GM23248 (cell line): ENCODE data around the gene MICB. TPM values are rescaled to one million over a fixed set of nuclear protein-coding genes. Genes with fewer than 3 reads are reported as not detected.
"Not testable (repeated sequence)": the region's sequence is repeated elsewhere in the genome, so short reads cannot be mapped to it uniquely, and the experiment has no call there.

Experiments used
- DNase-seq: peaks from one replicate; pipeline ENCODE4 v3.0.0-alpha.2; 2015
- H2AFZ ChIP-seq: fragments of 200-600 bp; sonication (generic); 2 replicates; pipeline ENCODE4 v1.6.1; 2016; ENCODE audit warnings: antibody characterized with exemption
- H3F3A ChIP-seq: fragments of 200-600 bp; sonication (generic); 2 replicates; pipeline ENCODE4 v1.6.1; 2016; ENCODE audit warnings: mild to moderate bottlenecking, antibody characterized with exemption, mixed run types; ENCODE audit not compliant: insufficient read depth
- H3K27ac ChIP-seq: fragments of 200-600 bp; sonication (generic); 2 replicates; pipeline ENCODE4 v1.5.1; 2016; ENCODE audit warnings: mild to moderate bottlenecking
- H3K27me3 ChIP-seq: fragments of 200-600 bp; sonication (generic); replicated peaks from 2 replicates; pipeline ENCODE4 v1.6.1; 2016; ENCODE audit warnings: mild to moderate bottlenecking; ENCODE audit not compliant: insufficient read depth
- H3K36me3 ChIP-seq: fragments of 200-600 bp; sonication (generic); 2 replicates; pipeline ENCODE4 v1.6.1; 2016; ENCODE audit warnings: low read depth, mild to moderate bottlenecking
- H3K4me1 ChIP-seq: fragments of 200-600 bp; sonication (generic); 2 replicates; pipeline ENCODE4 v1.6.1; 2016; ENCODE audit warnings: mild to moderate bottlenecking; ENCODE audit not compliant: insufficient read depth
- H3K4me2 ChIP-seq: fragments of 200-600 bp; sonication (generic); one replicate; pipeline ENCODE4 v1.6.1; 2016; ENCODE audit warnings: mild to moderate bottlenecking; ENCODE audit not compliant: unreplicated experiment
- H3K4me3 ChIP-seq: fragments of 200-600 bp; sonication (generic); 2 replicates; pipeline ENCODE4 v1.5.1; 2016; ENCODE audit warnings: mild to moderate bottlenecking
- H3K79me2 ChIP-seq: fragments of 200-600 bp; sonication (generic); 2 replicates; pipeline ENCODE4 v1.6.1; 2016; ENCODE audit warnings: mild to moderate bottlenecking; ENCODE audit not compliant: insufficient read depth
- H3K9ac ChIP-seq: fragments of 200-600 bp; sonication (generic); 2 replicates; pipeline ENCODE4 v1.6.1; 2016; ENCODE audit warnings: mild to moderate bottlenecking
- H3K9me2 ChIP-seq: fragments of 200-600 bp; sonication (generic); 2 replicates; pipeline ENCODE4 v1.6.1; 2016; ENCODE audit warnings: mixed run types, mild to moderate bottlenecking, moderate library complexity; ENCODE audit not compliant: insufficient read depth
- H3K9me3 ChIP-seq: fragments of 200-600 bp; sonication (generic); one replicate; pipeline ENCODE4 v1.6.1; 2017; ENCODE audit warnings: low read depth
- H4K20me1 ChIP-seq: fragments of 200-600 bp; sonication (generic); 2 replicates; pipeline ENCODE4 v1.6.0; 2016; ENCODE audit not compliant: insufficient read depth
- EZH2 ChIP-seq: fragments of 200-600 bp; sonication (generic); IDR thresholded peaks from 2 replicates; pipeline ENCODE4 v1.6.1; 2018; ENCODE audit warnings: antibody characterized with exemption, mild to moderate bottlenecking; ENCODE audit not compliant: insufficient read depth, poor library complexity, severe bottlenecking
- EZH2phosphoT487 ChIP-seq: fragments of 200-600 bp; sonication (generic); IDR thresholded peaks from 2 replicates; pipeline ENCODE4 v1.6.1; 2018; ENCODE audit warnings: antibody characterized with exemption, moderate library complexity, mild to moderate bottlenecking, low read depth; ENCODE audit not compliant: insufficient read depth
- WGBS, 2 experiments: methylation state at CpG; one replicate each; pipeline ENCODE4 v1.1.6; 2015 to 2017; ENCODE audit warnings: low lambda C conversion rate in 2 of 2, low coverage in 1 of 2; ENCODE audit errors: missing lambda C conversion rate in 2 of 2; 5-methylcytosine and 5-hydroxymethylcytosine counted together
- in situ Hi-C: fragments of 300-500 bp; cut with MboI; formaldehyde crosslinking; loops from 2 replicates; pipeline ENCODE4 v1.15.0; 2020
- polyA plus RNA-seq: library from polyadenylated mRNA; unstranded; fragments of >200 nt; fragmentation: Nextera tagmentation; extraction: Ambion mirVana; gene quantifications from 2 replicates; pipeline ENCODE4 v1.2.1, GENCODE V29; 2016
- total RNA-seq: library from RNA; depleted of rRNA; stranded (reverse); fragments of >200 nt; shearing (Covaris generic); gene quantifications from 2 replicates; pipeline ENCODE4 v1.2.3, GENCODE V29; 2014

The MICB gene
- total and polyA plus RNA-seq, 2 experiments from 2014 or later, result 4.1 to 4.2 TPM

DNA sequence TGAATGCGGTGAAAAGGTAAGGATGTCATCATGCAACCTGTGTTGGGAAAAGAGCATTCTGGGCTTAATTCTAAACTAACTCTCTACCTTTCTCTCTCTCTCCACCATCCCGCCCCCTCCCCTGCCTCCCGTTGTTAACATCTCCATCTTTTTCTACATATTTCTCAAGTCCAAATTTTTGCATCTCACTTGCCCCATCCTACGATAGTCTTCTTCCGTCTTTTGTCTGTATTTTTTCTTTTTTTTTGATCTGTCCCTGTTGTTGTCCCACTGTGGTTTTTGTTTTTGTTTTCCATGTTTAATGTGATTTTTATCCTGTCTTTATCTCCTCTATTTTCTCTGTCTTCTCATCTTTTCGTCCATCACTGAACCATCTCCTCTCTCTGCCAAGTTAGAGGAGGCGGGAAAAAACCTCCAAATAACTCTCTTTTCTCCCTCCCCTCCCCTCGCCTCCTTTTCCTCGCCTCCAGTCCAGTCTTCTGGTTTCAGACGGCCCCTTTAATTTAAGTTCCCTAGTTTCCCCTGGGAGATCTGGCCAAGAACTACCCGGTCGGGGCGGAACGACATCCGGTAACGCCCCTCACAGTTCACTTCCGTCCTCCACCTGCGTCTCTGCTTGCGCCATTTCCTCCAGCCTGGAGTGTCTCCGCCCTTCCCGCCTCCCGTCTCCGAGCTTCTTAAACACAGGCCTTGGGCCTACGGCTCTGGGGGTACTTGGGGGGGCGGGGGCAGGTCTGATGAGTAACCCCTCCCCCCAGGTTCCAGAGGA, 49.2 kb downstream of the MICB start, which contains the start of gene NFKBIL1:
Gene NFKBIL1 (plus strand): TSS at position 651 of the 769 bp plus-strand sequence. CDS start 87 bp downstream, at position 738.
- Histone ChIP-seq H3K9me3 (no peaks in the 10 kb centered on the region), H4K20me1 (no peaks in the 10 kb centered on the region), H2AFZ (peak within 1 kb of the TSS; percentile 88), H3F3A (peaks cover 4% of the 10 kb centered on the region; the same call in 1 of the 2 replicates), H3K4me2 (peak within 1 kb of the TSS; percentile 91), H3K79me2 (peaks cover 58% of the 10 kb centered on the region), H3K9ac (peak within 1 kb of the TSS; percentile 95), H3K27me3 (no peaks in the 10 kb centered on the region), H3K4me1 (peaks cover 10% of the 10 kb centered on the region; the same call in 1 of the 2 replicates), H3K36me3 (peaks cover 6% of the 10 kb centered on the region; the same call in 1 of the 2 replicates), H3K27ac (peak within 1 kb of the TSS; percentile 75), H3K9me2 (no peaks in the 10 kb centered on the region), H3K4me3 (peak within 1 kb of the TSS; percentile 88)
- TF ChIP-seq EZH2 (no peak), EZH2phosphoT487 (no peak)
- DNase-seq, result peak; percentile 99
- in situ Hi-C loops, result no loop called here
- WGBS, 2 experiments, result 1 to 2% methylated on average over 25 of the region's 25 CpGs

DNA sequence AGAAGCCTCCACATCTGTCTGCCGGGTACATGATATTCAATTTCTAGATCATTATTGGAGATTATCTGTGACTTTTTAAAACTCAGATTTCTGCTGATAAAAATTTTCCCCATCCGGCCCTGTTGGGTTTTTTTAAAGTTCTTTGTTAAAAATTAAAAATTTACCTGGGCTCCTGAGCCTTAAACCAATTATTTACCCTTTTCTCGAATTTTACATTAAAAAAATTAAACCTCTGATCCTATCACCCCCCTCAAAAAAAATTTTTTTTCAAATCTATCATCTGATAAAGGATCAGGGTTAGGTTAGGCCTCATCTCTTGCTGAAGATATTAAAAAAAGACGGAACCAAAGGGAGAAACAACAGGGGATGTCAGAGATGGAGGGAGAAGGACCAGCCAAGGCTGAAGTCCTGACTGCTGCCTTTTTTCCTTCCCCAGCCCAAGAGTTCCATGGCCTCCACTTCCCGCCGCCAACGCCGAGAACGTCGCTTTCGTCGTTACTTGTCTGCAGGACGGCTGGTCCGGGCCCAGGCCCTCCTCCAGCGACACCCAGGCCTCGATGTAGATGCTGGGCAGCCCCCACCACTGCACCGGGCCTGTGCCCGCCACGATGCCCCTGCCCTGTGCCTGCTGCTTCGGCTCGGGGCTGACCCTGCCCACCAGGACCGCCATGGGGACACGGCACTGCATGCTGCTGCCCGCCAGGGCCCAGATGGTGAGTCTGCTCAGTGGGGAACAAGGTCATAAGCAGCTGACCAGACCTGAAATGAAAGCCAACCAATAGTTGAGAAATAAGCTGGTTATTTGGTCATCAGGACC, 50.0 kb downstream of the MICB start:
- peak overlapping the region; percentile 75 for H3K27ac ChIP-seq
- H3K27me3 ChIP-seq, result no peaks in the 10 kb centered on the region
- no peaks in the 10 kb centered on the region for H3K9me2 ChIP-seq
- peaks cover 10% of the 10 kb centered on the region; the same call in 1 of the 2 replicates for H3K4me1 ChIP-seq
- in situ Hi-C loops, result no loop called here
- no peaks in the 10 kb centered on the region for H4K20me1 ChIP-seq
- peak overlapping the region; percentile 95 for H3K9ac ChIP-seq
- WGBS, 2 experiments, result 83 to 84% methylated on average over 23 to 24 of the region's 24 CpGs
- no peaks in the 10 kb centered on the region for H3K9me3 ChIP-seq
- peak overlapping the region; percentile 88 for H2AFZ ChIP-seq
- H3K4me3 ChIP-seq, result peak overlapping the region; percentile 88
- peak overlapping the region; percentile 91 for H3K4me2 ChIP-seq
- TF ChIP-seq EZH2, result no peak
- TF ChIP-seq EZH2phosphoT487, result no peak
- H3K36me3 ChIP-seq, result peaks cover 9% of the 10 kb centered on the region; the same call in 1 of the 2 replicates
- H3K79me2 ChIP-seq, result peaks cover 58% of the 10 kb centered on the region
- H3F3A ChIP-seq, result peaks cover 4% of the 10 kb centered on the region; the same call in 1 of the 2 replicates
- no peak for DNase-seq

DNA sequence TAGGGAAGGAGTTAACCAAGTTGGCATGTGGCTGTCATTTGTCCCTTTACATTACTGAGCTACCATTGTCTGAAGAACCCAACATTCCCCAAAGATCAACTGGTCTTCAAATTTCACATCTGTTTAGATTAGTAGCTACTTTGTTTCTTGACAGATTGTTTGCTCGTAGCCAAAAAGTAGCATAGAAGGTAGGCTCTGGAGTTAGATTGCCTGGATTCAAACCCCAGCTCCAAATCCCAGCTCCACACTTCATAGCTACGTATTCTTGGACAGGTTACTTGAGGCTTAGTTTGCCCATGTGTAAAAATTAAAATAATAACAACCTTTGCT, 50.6 kb downstream of the MICB start:
- peak overlapping the region; percentile 88 for H3K4me3 ChIP-seq

DNA sequence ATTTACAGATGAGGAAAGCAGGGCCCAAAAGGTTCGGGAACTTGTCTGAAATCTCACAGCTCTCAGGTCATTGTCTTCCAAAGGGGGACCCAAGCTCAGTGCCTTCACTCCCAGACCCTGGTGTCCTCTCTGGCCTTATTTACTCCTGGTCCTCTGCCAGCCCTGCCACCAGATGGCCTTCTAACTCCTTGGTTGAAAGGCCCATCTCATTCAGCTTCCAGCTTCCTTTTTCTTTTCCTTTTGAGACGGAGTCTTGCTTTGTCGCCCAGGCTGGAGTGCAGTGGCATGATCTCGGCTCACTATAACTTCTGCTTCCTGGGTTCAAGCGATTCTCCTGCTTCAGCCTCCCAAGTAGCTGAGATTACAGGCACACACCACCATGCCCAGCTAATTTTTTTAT, 53.4 kb downstream of the MICB start:
- Histone ChIP-seq H3K4me1 (peaks cover 10% of the 10 kb centered on the region; the same call in 1 of the 2 replicates), H3K79me2 (peaks cover 71% of the 10 kb centered on the region), H3K36me3 (peaks cover 28% of the 10 kb centered on the region)
- H3K27me3 ChIP-seq, H3K4me3 ChIP-seq, H2AFZ ChIP-seq, H3K9ac ChIP-seq, H3K9me3 ChIP-seq, in situ Hi-C loops, H3K9me2 ChIP-seq, H4K20me1 ChIP-seq, H3F3A ChIP-seq, H3K27ac ChIP-seq, H3K4me2 ChIP-seq: not testable (repeated sequence)
- DNase-seq, result peak; percentile 60
- WGBS, 2 experiments, result 70 to 73% methylated on average over 5 of the region's 5 CpGs

More for the DNA sequence above, 50.6 kb downstream of the MICB start:
- Histone ChIP-seq H4K20me1 (no peaks in the 10 kb centered on the region), H3K79me2 (peaks cover 58% of the 10 kb centered on the region), H3K9me3 (no peaks in the 10 kb centered on the region), H3K9me2 (no peaks in the 10 kb centered on the region), H3K36me3 (peaks cover 15% of the 10 kb centered on the region; the same call in 1 of the 2 replicates), H3K4me2 (peak overlapping the region; percentile 91), H3K27ac (no peak overlapping the region), H3K9ac (peak overlapping the region; percentile 95; the same call in 1 of the 2 replicates), H2AFZ (no peak overlapping the region), H3K4me1 (peaks cover 10% of the 10 kb centered on the region; the same call in 1 of the 2 replicates), H3F3A (peaks cover 4% of the 10 kb centered on the region; the same call in 1 of the 2 replicates), H3K27me3 (no peaks in the 10 kb centered on the region)
- in situ Hi-C loops, result no loop called here
- no peak for DNase-seq
- WGBS, 2 experiments, result 96 to 98% methylated on average over 2 of the region's 2 CpGs
- no peak for TF ChIP-seq EZH2
- no peak for TF ChIP-seq EZH2phosphoT487
